GM19193 (cell line): ENCODE data around the gene MACROH2A2.

Experiments used
- POLR2A ChIP-seq: IDR thresholded peaks from 4 replicates; pipeline ENCODE4 v1.6.1; 2011; ENCODE audit not compliant: insufficient read depth, insufficient read length; ENCODE audit errors: extremely low read depth

MACROH2A2 gene

GRCh38 chr10:70090013-70090412 is 37.4 kb downstream of the MACROH2A2 start:
- TF ChIP-seq POLR2A = no peak

DNA sequence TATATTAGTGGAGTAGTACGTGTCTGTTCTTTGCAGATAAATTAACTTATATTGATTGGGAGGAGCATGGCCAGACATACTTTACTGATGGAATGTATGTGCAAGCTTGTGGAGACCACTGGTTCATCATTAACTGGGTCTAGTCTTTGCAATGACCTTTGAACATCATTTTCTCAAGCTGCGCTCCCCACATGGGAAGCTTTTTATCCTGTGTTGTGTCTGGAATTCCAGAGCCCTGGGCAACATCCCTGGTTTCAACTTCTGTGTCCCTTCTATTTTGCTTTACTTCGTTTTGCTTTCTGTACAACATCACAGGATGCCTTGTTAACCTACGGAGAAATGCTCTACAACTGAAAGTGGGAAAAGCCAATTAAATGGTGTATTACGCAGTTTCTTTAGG is 38.3 kb downstream of the MACROH2A2 start:
- TF ChIP-seq POLR2A = no peak

- no peak for TF ChIP-seq POLR2A
Observed at GRCh38 chr10:70092389-70092718, 39.7 kb downstream of the MACROH2A2 start.

DNA sequence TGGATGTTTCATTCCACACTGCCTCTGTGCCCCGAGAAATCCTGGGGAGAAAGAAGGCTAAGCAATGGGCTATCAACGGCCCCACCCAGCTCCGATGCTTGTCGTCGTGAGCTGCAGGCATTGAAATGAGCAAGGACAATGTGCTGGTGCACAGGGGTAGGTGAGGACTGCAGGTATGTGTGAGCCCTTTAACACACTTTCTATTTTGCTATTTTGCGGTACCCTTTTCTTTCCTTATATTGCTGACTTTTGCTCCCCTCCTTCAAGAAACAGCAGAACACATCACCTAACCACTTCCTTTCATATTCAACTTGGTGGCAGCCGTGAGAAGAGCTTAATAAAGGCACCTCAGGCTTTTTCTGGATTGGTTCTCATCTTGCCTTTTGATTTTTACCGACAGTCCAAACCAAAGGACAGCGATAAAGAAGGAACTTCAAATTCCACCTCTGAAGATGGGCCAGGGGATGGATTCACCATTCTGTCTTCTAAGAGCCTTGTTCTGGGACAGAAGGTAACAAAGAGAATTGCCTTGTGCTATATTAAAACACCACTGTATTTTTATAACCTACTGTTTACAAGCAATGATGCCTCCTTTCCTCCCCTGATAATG is 40.8 kb downstream of the MACROH2A2 start:
- no peak for TF ChIP-seq POLR2A

- TF ChIP-seq POLR2A = no peak
Observed at GRCh38 chr10:70094250-70094649, 41.6 kb downstream of the MACROH2A2 start.

GRCh38 chr10:70096016-70096704 is 43.5 kb downstream of the MACROH2A2 start:
- no peak for TF ChIP-seq POLR2A

DNA sequence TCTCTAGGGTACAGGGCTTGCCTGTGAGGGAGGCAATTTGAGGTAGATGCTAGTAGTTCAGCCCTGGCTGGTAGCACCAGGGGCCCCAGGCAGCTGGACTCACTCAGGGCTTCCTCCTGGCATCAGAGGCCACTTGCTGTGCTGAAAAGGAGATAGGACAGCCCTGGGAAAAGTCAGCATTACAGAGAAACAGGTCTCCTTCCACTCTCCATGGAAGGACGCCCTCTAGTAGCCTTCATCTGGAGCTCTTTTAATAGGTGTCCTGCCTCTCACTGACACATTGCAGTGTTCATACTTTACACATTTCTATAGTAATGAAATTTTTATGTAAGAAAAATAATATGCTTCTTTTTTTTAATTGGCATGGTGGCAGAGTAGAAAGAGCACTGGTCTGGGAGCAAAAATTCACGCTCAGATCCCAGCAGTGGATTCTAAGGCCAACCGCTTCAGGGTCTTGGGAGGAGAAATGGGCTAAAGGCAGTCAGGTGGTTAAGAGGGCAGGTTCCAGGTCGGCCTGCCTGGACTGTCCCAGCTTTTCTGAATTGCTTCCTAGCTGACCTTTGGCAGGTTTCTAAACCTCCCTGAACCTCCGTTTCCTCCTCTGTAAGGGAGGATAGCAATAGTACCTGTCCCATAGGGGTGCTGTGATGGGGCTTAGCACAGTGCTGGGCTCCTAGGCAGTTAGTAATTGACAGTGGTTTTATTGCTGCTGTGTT is 44.2 kb downstream of the MACROH2A2 start:
- no peak for TF ChIP-seq POLR2A

DNA sequence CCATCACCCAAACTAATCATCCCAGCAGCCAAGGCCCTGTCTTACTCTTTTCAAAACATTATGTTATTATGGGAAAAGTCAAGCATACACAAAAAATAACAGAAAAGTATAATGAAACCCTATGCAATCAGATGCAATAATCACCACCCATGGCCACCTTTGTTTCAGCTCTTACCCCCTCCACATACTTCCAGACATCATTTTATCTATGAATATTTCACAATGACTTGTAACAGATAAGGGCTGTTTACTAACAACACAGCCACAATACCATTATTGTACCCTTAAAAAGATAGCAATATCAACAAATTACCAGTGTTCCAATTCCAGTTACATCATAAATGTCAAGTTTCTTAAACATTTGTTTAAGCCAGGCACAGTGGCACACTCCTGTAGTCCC is 44.8 kb downstream of the MACROH2A2 start:
- TF ChIP-seq POLR2A = no peak

- no peak for TF ChIP-seq POLR2A
Observed at GRCh38 chr10:70098271-70098670, 45.6 kb downstream of the MACROH2A2 start.

GRCh38 chr10:70101668-70102067 is 49.0 kb downstream of the MACROH2A2 start:
- no peak for TF ChIP-seq POLR2A

DNA sequence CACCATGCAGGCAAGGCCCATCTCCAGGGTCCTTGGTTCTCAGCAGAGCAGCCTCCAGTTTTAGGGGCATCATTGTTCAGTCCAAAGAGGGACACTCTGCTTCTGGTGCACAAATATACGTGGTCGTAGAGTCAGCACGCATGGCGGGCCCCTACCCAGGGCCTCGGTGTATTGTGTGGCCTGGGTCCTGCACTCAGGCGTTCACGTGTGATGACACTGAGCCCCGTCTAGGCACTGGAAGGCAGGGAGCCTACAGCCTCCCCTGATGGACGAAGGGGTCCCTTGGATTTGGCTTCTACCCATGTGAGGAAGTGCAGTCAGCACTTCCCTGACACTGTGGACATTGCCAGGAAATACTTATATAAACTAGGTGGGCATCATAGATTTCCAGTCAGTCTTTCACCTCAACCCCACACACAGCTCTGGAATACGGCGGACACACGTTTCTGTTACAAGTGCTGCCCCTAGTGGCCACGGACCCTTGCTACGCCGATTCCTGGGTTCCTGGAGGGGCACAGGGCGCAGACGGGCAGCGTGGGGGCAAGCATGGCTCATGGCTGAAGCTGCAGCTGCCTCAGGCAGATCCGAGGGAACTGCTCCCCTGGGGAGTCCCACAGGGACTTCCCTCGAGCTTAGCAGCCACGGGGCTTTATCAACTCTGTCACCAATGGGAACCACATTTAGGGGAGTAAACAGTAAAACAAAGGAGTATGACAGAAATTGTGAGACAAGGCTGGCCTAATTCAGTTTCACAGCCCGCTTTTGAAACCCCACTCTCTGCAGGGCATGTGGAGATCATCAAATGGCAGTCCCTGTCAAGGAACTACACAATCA is 54.5 kb downstream of the MACROH2A2 start:
- no peak for TF ChIP-seq POLR2A

GRCh38 chr10:70109064-70109729 is 56.6 kb downstream of the MACROH2A2 start:
- TF ChIP-seq POLR2A = no peak

DNA sequence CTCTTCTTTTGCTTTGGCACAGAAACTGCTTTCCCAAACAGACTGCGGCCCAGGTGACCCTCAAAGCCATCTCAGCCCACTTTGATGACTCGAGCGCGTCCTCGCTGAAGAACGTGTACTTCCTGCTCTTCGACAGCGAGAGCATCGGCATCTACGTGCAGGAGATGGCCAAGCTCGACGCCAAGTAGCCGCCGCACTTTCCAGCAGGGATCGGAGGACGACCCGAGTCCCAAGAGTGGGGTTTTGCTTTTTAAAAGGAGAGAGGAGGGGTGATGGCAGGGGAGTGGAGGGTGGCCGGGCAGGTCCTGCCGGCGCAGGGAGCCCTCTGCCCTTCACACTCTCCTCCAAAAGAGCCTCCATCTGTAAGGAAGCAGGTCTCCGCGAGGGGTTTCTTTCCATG is 58.9 kb downstream of the MACROH2A2 start:
- no peak for TF ChIP-seq POLR2A

DNA sequence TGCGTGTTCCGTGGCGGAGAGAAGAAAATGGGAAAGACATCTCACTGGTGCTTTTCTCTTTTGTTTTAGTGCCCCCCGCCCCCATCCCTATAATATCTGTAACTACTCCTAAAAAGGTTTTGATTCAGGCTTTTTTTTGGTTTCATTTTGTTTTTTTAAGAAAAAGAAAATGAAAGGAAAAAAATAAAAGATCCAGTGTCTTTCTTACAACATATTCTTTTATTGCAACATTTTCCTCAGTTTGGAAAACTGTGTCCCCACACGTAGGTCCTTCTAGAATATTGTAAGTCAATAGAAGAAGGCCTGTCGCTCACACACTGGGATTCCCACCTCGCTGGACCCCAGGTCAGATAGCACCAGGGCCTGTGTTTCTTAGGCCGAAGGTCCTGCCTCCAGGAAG is 59.4 kb downstream of the MACROH2A2 start:
- no peak for TF ChIP-seq POLR2A

DNA sequence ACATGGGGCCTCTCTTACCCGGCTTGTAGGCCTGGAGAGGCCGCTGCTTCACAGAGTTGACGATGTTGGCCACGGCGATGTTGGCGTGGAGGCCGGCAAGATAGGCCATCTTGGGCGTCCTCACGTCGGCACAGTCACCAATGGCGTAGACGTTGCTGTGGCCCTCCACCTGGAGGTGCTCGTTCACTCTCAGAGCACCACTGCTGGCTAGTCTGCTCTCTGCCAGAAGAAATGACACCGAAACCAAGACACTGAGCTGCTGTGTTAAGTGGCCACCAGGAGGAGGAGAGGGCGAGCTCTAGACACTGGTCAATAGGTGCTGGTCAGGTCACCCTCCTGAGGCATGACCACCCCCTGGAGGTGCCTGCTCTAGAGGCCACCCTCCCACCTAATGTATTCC is 62.3 kb downstream of the MACROH2A2 start:
- no peak for TF ChIP-seq POLR2A
